Measurements from ENCODE around the gene RGS17. TPM values are rescaled to one million over a fixed set of nuclear protein-coding genes. Genes with fewer than 3 reads are reported as not detected.

The RGS17 gene
- total RNA-seq, 1 donor from 2014 or later, result 8.1 TPM

GRCh38 chr6:153162172-153162571, 31.1 kb upstream of the RGS17 start:
- H3K9ac ChIP-seq, result no peak overlapping the region
- H3K4me3 ChIP-seq, result no peak overlapping the region
- H3K4me1 Mint-ChIP-seq, result peaks cover 8% of the 10 kb centered on the region
- H3F3A ChIP-seq (ENCODE audit: low read depth), result no peaks in the 10 kb centered on the region
- no peaks in the 10 kb centered on the region for H4K20me1 ChIP-seq (ENCODE audit: low read depth)
- H3K27me3 ChIP-seq, result no peaks in the 10 kb centered on the region
- H3K27ac Mint-ChIP-seq, result no peak overlapping the region
- H2AFZ ChIP-seq (replicated peaks), result peak overlapping the region; percentile 17
- H3K9me3 ChIP-seq (ENCODE audit: low read depth), result no peaks in the 10 kb centered on the region
- peak overlapping the region; percentile 15 for H3K4me2 ChIP-seq
- no peaks in the 10 kb centered on the region for H3K79me2 ChIP-seq (ENCODE audit: low read depth)
- no peak overlapping the region for H3K4me3 Mint-ChIP-seq
- no peak for TF ChIP-seq CTCF (IDR thresholded peaks at IDR 0.05)
- no peak for TF ChIP-seq EZH2 (IDR thresholded peaks at IDR 0.05)
- H3K36me3 Mint-ChIP-seq, result no peaks in the 10 kb centered on the region
- no peaks in the 10 kb centered on the region for H3K36me3 ChIP-seq
- H3K27ac ChIP-seq, result no peak overlapping the region
- no peaks in the 10 kb centered on the region for H3K9me3 Mint-ChIP-seq
- no peak for DNase-seq (ENCODE audit: low spot score)
- H3K4me1 ChIP-seq, result peaks cover 14% of the 10 kb centered on the region
- H3K27me3 Mint-ChIP-seq (ENCODE audit: insufficient read depth, low read depth), result peaks cover 2% of the 10 kb centered on the region

GRCh38 chr6:153160221-153160620, 29.1 kb upstream of the RGS17 start:
- TF ChIP-seq EZH2phosphoT487 (IDR thresholded peaks at IDR 0.05), result no peak
- no peak for TF ChIP-seq CTCF (IDR thresholded peaks at IDR 0.05)
- no peak for TF ChIP-seq EZH2 (IDR thresholded peaks at IDR 0.05)
- no peak overlapping the region for H3K4me3 Mint-ChIP-seq
- no peaks in the 10 kb centered on the region for H3K27me3 ChIP-seq
- no peak overlapping the region for H2AFZ ChIP-seq (replicated peaks)
- no peaks in the 10 kb centered on the region for H3K9me3 Mint-ChIP-seq
- no peaks in the 10 kb centered on the region for H4K20me1 ChIP-seq (ENCODE audit: low read depth)
- H3K36me3 ChIP-seq, result no peaks in the 10 kb centered on the region
- H3K4me2 ChIP-seq, result no peak overlapping the region
- no peaks in the 10 kb centered on the region for H3K4me1 Mint-ChIP-seq
- DNase-seq (ENCODE audit: low spot score), result no peak
- no peak overlapping the region for H3K27ac ChIP-seq
- H3F3A ChIP-seq (ENCODE audit: low read depth), result no peaks in the 10 kb centered on the region
- no peak overlapping the region for H3K4me3 ChIP-seq
- peaks cover 7% of the 10 kb centered on the region for H3K4me1 ChIP-seq
- H3K27ac Mint-ChIP-seq, result no peak overlapping the region
- no peaks in the 10 kb centered on the region for H3K79me2 ChIP-seq (ENCODE audit: low read depth)
- H3K9ac ChIP-seq, result no peak overlapping the region
- no peaks in the 10 kb centered on the region for H3K36me3 Mint-ChIP-seq
- no peaks in the 10 kb centered on the region for H3K9me3 ChIP-seq (ENCODE audit: low read depth)
- H3K27me3 Mint-ChIP-seq (ENCODE audit: insufficient read depth, low read depth), result peaks cover 2% of the 10 kb centered on the region

- H3K36me3 Mint-ChIP-seq, result no peaks in the 10 kb centered on the region
Measured at GRCh38 chr6:153150752-153151440, 19.8 kb upstream of the RGS17 start.

More at GRCh38 chr6:153150752-153151440, 19.8 kb upstream of the RGS17 start:
- no peaks in the 10 kb centered on the region for H3K9me3 ChIP-seq (ENCODE audit: low read depth)
- Mint-ChIP-seq H3K27ac (no peak overlapping the region), H3K4me1 (peaks cover 5% of the 10 kb centered on the region), H3K4me3 (no peak overlapping the region), H3K9me3 (peaks cover 5% of the 10 kb centered on the region), H3K27me3 (ENCODE audit: insufficient read depth, low read depth) (peaks cover 3% of the 10 kb centered on the region)
- no peaks in the 10 kb centered on the region for H3K27me3 ChIP-seq
- TF ChIP-seq EZH2phosphoT487 (IDR thresholded peaks at IDR 0.05) (no peak), CTCF (IDR thresholded peaks at IDR 0.05) (no peak), EZH2 (IDR thresholded peaks at IDR 0.05) (no peak)
- no peak overlapping the region for H3K4me2 ChIP-seq
- H2AFZ ChIP-seq (replicated peaks), result no peak overlapping the region
- no peaks in the 10 kb centered on the region for H3K79me2 ChIP-seq (ENCODE audit: low read depth)
- H3K9ac ChIP-seq, result no peak overlapping the region
- H3K27ac ChIP-seq, result no peak overlapping the region
- no peaks in the 10 kb centered on the region for H3K4me1 ChIP-seq
- H3K36me3 ChIP-seq, result no peaks in the 10 kb centered on the region
- H3F3A ChIP-seq (ENCODE audit: low read depth), result no peaks in the 10 kb centered on the region
- H4K20me1 ChIP-seq (ENCODE audit: low read depth), result no peaks in the 10 kb centered on the region
- no peak overlapping the region for H3K4me3 ChIP-seq
- no peak for DNase-seq (ENCODE audit: low spot score)
